H1 (cell line): Measurements from ENCODE around the gene LDAH. TPM values are rescaled to one million over a fixed set of nuclear protein-coding genes. Genes with fewer than 3 reads are reported as not detected.

ENCODE experiments used
- CTCF ChIA-PET: fragments of 300-600 bp; sonication (Branson Sonifier 250); formaldehyde crosslinking; loops from one replicate; lab custom pipeline; 2021; ENCODE audit not compliant: partially characterized antibody; lab: Charles Lee
- POLR2A ChIA-PET: fragments of 300-600 bp; sonication (Branson Sonifier 250); formaldehyde crosslinking; loops from one replicate; lab custom pipeline; 2021; ENCODE audit warnings: inconsistent platforms; ENCODE audit not compliant: partially characterized antibody; lab: Charles Lee
- DNase-seq, 2 experiments: peaks; one replicate each; pipeline versions ENCODE4 v3.0.0 to v3.0.0-alpha.2; 2010 to 2022; ENCODE audit warnings: low spot score in 2 of 2, low read depth in 1 of 2, mixed read lengths in 1 of 2
- FAIRE-seq: peaks from 2 replicates; lab custom pipeline; 2011; peaks lifted over from hg19 to GRCh38; lab: Jason Lieb, UNC
- H2AFZ ChIP-seq: 2 replicates; pipeline ENCODE4 v1.8.1; 2012; ENCODE audit warnings: low read length, inconsistent platforms
- H2AK5ac ChIP-seq: 2 replicates; pipeline ENCODE4 v1.6.1; 2013; ENCODE audit warnings: low read depth, low read length
- H2BK120ac ChIP-seq: replicated peaks from 2 replicates; pipeline ENCODE3; 2013; ENCODE audit warnings: low read depth, low read length, inconsistent platforms
- H2BK12ac ChIP-seq: 2 replicates; pipeline ENCODE4 v1.6.1; 2013; ENCODE audit warnings: low read depth, low read length
- H2BK15ac ChIP-seq: 2 replicates; pipeline ENCODE4 v1.6.1; 2013; ENCODE audit warnings: low read length
- H2BK20ac ChIP-seq: 2 replicates; pipeline ENCODE4 v1.6.1; 2013; ENCODE audit warnings: low read length
- H2BK5ac ChIP-seq: 2 replicates; pipeline ENCODE4 v1.6.1; 2013; ENCODE audit warnings: low read depth, low read length
- H3K14ac ChIP-seq: 2 replicates; pipeline ENCODE4 v1.6.1; 2013; ENCODE audit warnings: inconsistent platforms; ENCODE audit not compliant: insufficient read length
- H3K18ac ChIP-seq: 2 replicates; pipeline ENCODE4 v1.6.1; 2013; ENCODE audit warnings: low read length; ENCODE audit errors: extremely low read depth
- H3K23ac ChIP-seq: 2 replicates; pipeline ENCODE4 v1.6.1; 2013; ENCODE audit warnings: inconsistent platforms; ENCODE audit not compliant: insufficient read length
- H3K23me2 ChIP-seq: 2 replicates; pipeline ENCODE4 v1.6.1; 2013; ENCODE audit warnings: low read depth, low read length
- H3K27ac ChIP-seq: 2 replicates; pipeline ENCODE4 v1.6.1; 2011; ENCODE audit warnings: low read depth, low read length, inconsistent platforms
- H3K27me3 ChIP-seq, 4 experiments: replicated peaks in 1 of 4; 1 replicate in 1 of 4; 2 replicates in 3 of 4; pipeline versions ENCODE4 v1.6.1 to v1.8.1; 2011 to 2013; ENCODE audit warnings: low read length in 3 of 4, mild to moderate bottlenecking in 3 of 4, inconsistent platforms in 2 of 4, mixed read lengths in 2 of 4, moderate library complexity in 1 of 4; ENCODE audit not compliant: control insufficient read depth in 3 of 4, insufficient read depth in 3 of 4; ENCODE audit errors: extremely low read depth in 1 of 4
- H3K36me3 ChIP-seq, 4 experiments: 2 replicates each; pipeline versions ENCODE4 v1.6.1 to v1.8.1; 2011 to 2013; ENCODE audit warnings: mild to moderate bottlenecking in 4 of 4, low read length in 3 of 4, moderate library complexity in 2 of 4, control low read depth in 1 of 4, inconsistent platforms in 1 of 4; ENCODE audit not compliant: insufficient read depth in 4 of 4, control insufficient read depth in 2 of 4
- H3K4ac ChIP-seq: replicated peaks from 2 replicates; pipeline ENCODE3; 2013; ENCODE audit warnings: low read length, low read depth, mixed read lengths, inconsistent platforms; ENCODE audit not compliant: insufficient read length
- H3K4me1 ChIP-seq, 4 experiments: replicated peaks in 1 of 4; 1 replicate in 1 of 4; 2 replicates in 3 of 4; pipeline versions ENCODE4 v1.6.1 to v1.8.1; 2011 to 2013; ENCODE audit warnings: low read length in 3 of 4, inconsistent platforms in 2 of 4, mixed read lengths in 1 of 4; ENCODE audit not compliant: insufficient read depth in 4 of 4, control insufficient read depth in 3 of 4
- H3K4me2 ChIP-seq, 2 experiments: 2 replicates each; pipeline versions ENCODE4 v1.6.1 to v1.8.1; 2011 to 2013; ENCODE audit warnings: low read depth in 2 of 2, low read length in 2 of 2, control low read depth in 1 of 2, inconsistent platforms in 1 of 2, mild to moderate bottlenecking in 1 of 2; ENCODE audit not compliant: insufficient read depth in 1 of 2
- H3K4me3 ChIP-seq, 4 experiments: fragments of 200-600, 300-600 bp in 1 of 4; sonication (generic), shearing (Covaris generic), sonication (Bioruptor Twin) in 1 of 4; 2 replicates each; pipeline versions ENCODE4 v1.5.1 to v1.8.1; 2011 to 2016; ENCODE audit warnings: low read length in 4 of 4, low read depth in 3 of 4, control low read depth in 2 of 4, inconsistent platforms in 2 of 4, mild to moderate bottlenecking in 2 of 4, mixed read lengths in 1 of 4, moderate library complexity in 1 of 4; ENCODE audit not compliant: insufficient read depth in 2 of 4; ENCODE audit errors: extremely low read depth in 1 of 4
- H3K56ac ChIP-seq: replicated peaks from 2 replicates; pipeline ENCODE3; 2013; ENCODE audit warnings: low read depth, mild to moderate bottlenecking, mixed read lengths, low read length, inconsistent platforms; ENCODE audit not compliant: insufficient read length
- H3K79me1 ChIP-seq: 2 replicates; pipeline ENCODE4 v1.6.1; 2013; ENCODE audit warnings: low read depth, low read length, control low read depth
- H3K79me2 ChIP-seq, 2 experiments: 2 replicates each; pipeline versions ENCODE4 v1.6.1 to v1.8.1; 2012 to 2013; ENCODE audit warnings: low read length in 2 of 2, mild to moderate bottlenecking in 2 of 2, inconsistent platforms in 1 of 2; ENCODE audit not compliant: insufficient read depth in 2 of 2, control insufficient read depth in 1 of 2
- H3K9ac ChIP-seq, 4 experiments: replicated peaks in 1 of 4; 1 replicate in 1 of 4; 2 replicates in 3 of 4; pipeline versions ENCODE4 v1.6.1 to v1.8.1; 2011 to 2013; ENCODE audit warnings: low read depth in 3 of 4, low read length in 3 of 4, control low read depth in 2 of 4, mild to moderate bottlenecking in 2 of 4, moderate library complexity in 2 of 4, inconsistent platforms in 1 of 4; ENCODE audit errors: extremely low read depth in 1 of 4
- H3K9me3 ChIP-seq, 2 experiments: 2 replicates each; pipeline versions ENCODE4 v1.6.1 to v1.8.1; 2012 to 2013; ENCODE audit warnings: mild to moderate bottlenecking in 2 of 2, moderate library complexity in 2 of 2, control low read depth in 1 of 2, inconsistent platforms in 1 of 2, low read depth in 1 of 2, low read length in 1 of 2, mixed read lengths in 1 of 2; ENCODE audit not compliant: insufficient read depth in 2 of 2
- H4K20me1 ChIP-seq, 2 experiments: replicated peaks in 1 of 2; 2 replicates each; pipeline versions ENCODE3 to v1.8.1; 2011 to 2013; ENCODE audit warnings: inconsistent platforms in 2 of 2, low read length in 2 of 2, mild to moderate bottlenecking in 1 of 2; ENCODE audit not compliant: insufficient read depth in 2 of 2, control insufficient read depth in 1 of 2
- H4K5ac ChIP-seq: 2 replicates; pipeline ENCODE4 v1.6.1; 2013; ENCODE audit warnings: low read length, low read depth, mixed read lengths, inconsistent platforms; ENCODE audit not compliant: insufficient read length
- H4K8ac ChIP-seq: 2 replicates; pipeline ENCODE4 v1.8.0; 2013; ENCODE audit warnings: mild to moderate bottlenecking, moderate library complexity, low read length, inconsistent platforms; ENCODE audit not compliant: insufficient read depth; ENCODE audit errors: extremely low read depth
- H4K91ac ChIP-seq: replicated peaks from 2 replicates; pipeline ENCODE3; 2013; ENCODE audit warnings: low read length, mixed read lengths, inconsistent platforms; ENCODE audit not compliant: insufficient read length
- CREB1 ChIP-seq: IDR thresholded peaks from 2 replicates; pipeline ENCODE4 v1.6.1; 2012; ENCODE audit warnings: inconsistent platforms
- CTBP2 ChIP-seq: IDR thresholded peaks from 2 replicates; pipeline ENCODE4 v1.7.0; 2011; ENCODE audit warnings: borderline replicate concordance, mild to moderate bottlenecking, moderate library complexity, mixed read lengths, low read length; ENCODE audit not compliant: insufficient read depth, insufficient read length
- E2F6 ChIP-seq: IDR thresholded peaks from 2 replicates; pipeline ENCODE4 v1.6.1; 2012; ENCODE audit warnings: inconsistent platforms
- FOSL1 ChIP-seq: IDR thresholded peaks from 2 replicates; pipeline ENCODE4 v1.6.1; 2011; ENCODE audit warnings: mild to moderate bottlenecking, low read depth, low read length, moderate library complexity; ENCODE audit not compliant: insufficient read depth
- JUND ChIP-seq: IDR thresholded peaks from 2 replicates; pipeline ENCODE4 v1.6.1; 2011; ENCODE audit warnings: mild to moderate bottlenecking, improper control_type of control experiment, low read length
- KDM5A ChIP-seq: fragments of 200-600 bp; IDR thresholded peaks from 2 replicates; pipeline ENCODE4 v1.7.1; 2012; ENCODE audit warnings: mild to moderate bottlenecking, low read length, inconsistent platforms, mixed read lengths
- RAD21 ChIP-seq, 2 experiments: IDR thresholded peaks in 1 of 2; conservative IDR thresholded peaks in 1 of 2; 2 replicates each; pipeline ENCODE4 v1.6.1; 2011; ENCODE audit warnings: low read depth in 2 of 2, low read length in 2 of 2, improper control_type of control experiment in 1 of 2, inconsistent platforms in 1 of 2, mild to moderate bottlenecking in 1 of 2, moderate library complexity in 1 of 2
- RNF2 ChIP-seq: fragments of 200-900, 300-1000 bp; sonication (generic); IDR thresholded peaks from 2 replicates; pipeline ENCODE4 v1.7.1; 2016; ENCODE audit warnings: borderline replicate concordance, low read depth, mild to moderate bottlenecking, antibody characterized with exemption, low read length; ENCODE audit not compliant: poor library complexity, severe bottlenecking; ENCODE audit errors: missing control alignments
- SUZ12 ChIP-seq: fragments of 200-600 bp; sonication (generic); IDR thresholded peaks from 2 replicates; pipeline ENCODE4 v1.6.1; 2012; ENCODE audit warnings: mild to moderate bottlenecking, inconsistent platforms, low read length, moderate library complexity, mixed read lengths
- YY1 ChIP-seq: IDR thresholded peaks from 2 replicates; pipeline ENCODE4 v1.6.1; 2011; ENCODE audit warnings: low read depth, mild to moderate bottlenecking, low read length
- WGBS, 2 experiments: shearing (Covaris generic) in 1 of 2; methylation state at CpG; one replicate each; pipeline versions ENCODE4 v1.1.6 to v1.1.7; 2013 to 2015; ENCODE audit warnings: low lambda C conversion rate in 2 of 2, mixed read lengths in 2 of 2, inconsistent platforms in 1 of 2, low coverage in 1 of 2, missing lambda C conversion rate in 1 of 2; ENCODE audit not compliant: insufficient replicate concordance in 2 of 2, insufficient coverage in 1 of 2, insufficient read length in 1 of 2; ENCODE audit errors: extremely low coverage in 1 of 2, missing lambda C conversion rate in 1 of 2; 5-methylcytosine and 5-hydroxymethylcytosine counted together
- polyA plus RNA-seq, 7 experiments: library from polyadenylated mRNA; depleted of rRNA in 3 of 7; stranded (reverse) in 5 of 7; unstranded in 2 of 7; fragments of >200 nt in 5 of 7; fragments of 200-250 nt in 2 of 7; gene quantifications; 1 replicate in 5 of 7; 2 replicates in 1 of 7; 4 replicates in 1 of 7; pipeline versions ENCODE4 v1.2.1 to v1.2.3, GENCODE V29; 2011 to 2013; ENCODE audit warnings: missing spikeins in 2 of 7, mixed read lengths in 2 of 7
- total RNA-seq: library from RNA; stranded (reverse); fragmentation: NEBNext Ultra II Directional; extraction: Animal tissue kit (Norgen Biotek cat#: 25700); gene quantifications from 2 replicates; pipeline ENCODE4 v1.2.1, GENCODE V29; 2021

LDAH gene
- total and polyA plus RNA-seq, 2 of the 8 experiments (the other 6 are each of a cell fraction or from before 2014, with no cell fraction given), result 10.9 to 26.3 TPM

GRCh38 chr2:20647211-20647610, 175.7 kb downstream of the LDAH start:
- Histone ChIP-seq H3K4ac (no peak overlapping the region), H2BK5ac (no peak overlapping the region; the same call in 1 of the 2 replicates), H3K56ac (no peak overlapping the region), H2AFZ (no peak overlapping the region), H3K79me2 (no peaks in the 10 kb centered on the region), H3K36me3 (no peaks in the 10 kb centered on the region), H2BK20ac (no peak overlapping the region), H4K5ac (no peak overlapping the region), H3K18ac (no peak overlapping the region), H3K14ac (no peak overlapping the region), H3K4me1 (peaks cover 0 to 11% (median 7%) of the 10 kb centered on the region in 4 experiments; a peak in 5 of 7 replicates), H3K23me2 (peaks cover 7% of the 10 kb centered on the region; the same call in 1 of the 2 replicates), H3K9me3 (no peaks in the 10 kb centered on the region), H4K91ac (no peak overlapping the region), H2BK15ac (no peak overlapping the region), H4K20me1 (no peaks in the 10 kb centered on the region), H2AK5ac (no peak overlapping the region), H3K9ac (no peak overlapping the region), H2BK120ac (no peak overlapping the region), H3K79me1 (no peaks in the 10 kb centered on the region; the same call in 1 of the 2 replicates), H3K27me3 (peaks cover 0 to 4% (median under 1%) of the 10 kb centered on the region in 4 experiments; a peak in 4 of 7 replicates), H2BK12ac (no peak overlapping the region), H4K8ac (peak overlapping the region; percentile 9; the same call in 1 of the 2 replicates), H3K4me3 (no peak overlapping the region), H3K23ac (no peak overlapping the region), H3K4me2 (no peak overlapping the region), H3K27ac (no peak overlapping the region)
- ChIA-PET CTCF (interaction anchor here (0.7 to 13.1 kb wide), 13 partner anchors 13 to 316 kb away, joined by 3 to 261 read pairs (median 8); no protein-coding TSS in a partner anchor), POLR2A (interaction anchor here (0.7 to 1.3 kb wide), 5 partner anchors 9 to 292 kb away, joined by 3 to 4 read pairs (median 3); partner anchors contain the start of gene RHOB)
- FAIRE-seq (no peak), DNase-seq (no peak)
- 85% methylated on average over 3 of the region's 3 CpGs; no CpG with 5 or more reads in 1 of the 2 experiments for WGBS, 2 experiments
- no peak for TF ChIP-seq YY1
- no peak for TF ChIP-seq RAD21 (IDR thresholded peaks at IDR 0.05 in 1 of 2, conservative IDR thresholded peaks at IDR 0.05 in 1 of 2; ENCODE audit: low read depth in 2 of 2, low read length in 2 of 2)
- TF ChIP-seq JUND, result no peak
- TF ChIP-seq KDM5A, result no peak
- no peak for TF ChIP-seq CREB1
- no peak for TF ChIP-seq SUZ12
- TF ChIP-seq E2F6, result no peak
- TF ChIP-seq FOSL1, result no peak
- no peak for TF ChIP-seq RNF2
- no peak for TF ChIP-seq CTBP2
